ENCODE measurements around the gene COL9A3.

The COL9A3 gene

DNA sequence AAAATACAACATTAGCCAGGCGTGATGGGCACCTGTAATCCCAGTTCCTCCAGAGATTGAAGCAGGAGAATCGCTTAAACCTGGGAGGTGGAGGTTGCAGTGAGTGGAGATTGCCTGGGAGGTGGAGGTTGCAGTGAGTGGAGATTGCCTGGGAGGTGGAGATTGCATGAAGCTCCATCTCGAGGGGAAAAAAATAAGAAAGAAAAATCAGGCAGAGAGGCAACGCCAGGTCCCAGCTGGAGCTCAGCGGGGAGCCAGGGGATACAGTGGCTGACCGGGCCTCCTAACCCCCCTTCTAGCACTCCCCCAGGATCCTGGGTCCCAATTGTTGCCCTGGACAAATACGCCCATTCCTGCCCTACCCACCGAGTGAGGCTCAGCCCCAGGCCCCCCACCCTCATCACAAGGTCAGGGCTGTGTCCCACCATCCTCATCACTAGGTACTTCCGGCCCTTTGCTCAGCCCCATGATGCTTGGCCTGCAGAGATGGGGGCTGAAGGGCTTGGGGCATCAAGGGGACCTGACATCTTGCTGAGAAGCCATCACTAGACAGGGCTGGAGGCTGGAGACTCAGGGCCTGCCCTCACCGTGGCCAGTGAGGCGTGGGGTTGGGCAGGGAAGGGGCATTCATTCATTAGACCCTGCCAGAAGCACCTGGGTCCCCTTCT lies 10.3 kb upstream of the COL9A3 start:
- peaks cover 38 to 50% (median 48%) of the 10 kb centered on the region in 3 donors for H3K36me3 ChIP-seq
- no peaks in the 10 kb centered on the region for H3K9me3 ChIP-seq
- H3K27ac ChIP-seq: peak overlapping the region in 1 of 2 donors; percentile 11
- intact Hi-C loops (cut with DNase I; ENCODE audit: low total_unique reads): loop anchor here (5.0 to 10.0 kb wide), 2 partner anchors 58 to 139 kb away; partner anchors contain the start of gene TCFL5
- TF ChIP-seq, protein P1, sequence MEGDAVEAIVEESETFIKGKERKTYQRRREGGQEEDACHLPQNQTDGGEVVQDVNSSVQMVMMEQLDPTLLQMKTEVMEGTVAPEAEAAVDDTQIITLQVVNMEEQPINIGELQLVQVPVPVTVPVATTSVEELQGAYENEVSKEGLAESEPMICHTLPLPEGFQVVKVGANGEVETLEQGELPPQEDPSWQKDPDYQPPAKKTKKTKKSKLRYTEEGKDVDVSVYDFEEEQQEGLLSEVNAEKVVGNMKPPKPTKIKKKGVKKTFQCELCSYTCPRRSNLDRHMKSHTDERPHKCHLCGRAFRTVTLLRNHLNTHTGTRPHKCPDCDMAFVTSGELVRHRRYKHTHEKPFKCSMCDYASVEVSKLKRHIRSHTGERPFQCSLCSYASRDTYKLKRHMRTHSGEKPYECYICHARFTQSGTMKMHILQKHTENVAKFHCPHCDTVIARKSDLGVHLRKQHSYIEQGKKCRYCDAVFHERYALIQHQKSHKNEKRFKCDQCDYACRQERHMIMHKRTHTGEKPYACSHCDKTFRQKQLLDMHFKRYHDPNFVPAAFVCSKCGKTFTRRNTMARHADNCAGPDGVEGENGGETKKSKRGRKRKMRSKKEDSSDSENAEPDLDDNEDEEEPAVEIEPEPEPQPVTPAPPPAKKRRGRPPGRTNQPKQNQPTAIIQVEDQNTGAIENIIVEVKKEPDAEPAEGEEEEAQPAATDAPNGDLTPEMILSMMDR (IDR thresholded peaks at IDR 0.05): no peak
- no peak for DNase-seq
- peaks cover 0 to 54% (median 26%) of the 10 kb centered on the region in 4 donors for H3K4me1 ChIP-seq
- H3K27me3 ChIP-seq: no peaks in the 10 kb centered on the region
- H3K4me3 ChIP-seq: peak overlapping the region; percentile 84 to 92

DNA sequence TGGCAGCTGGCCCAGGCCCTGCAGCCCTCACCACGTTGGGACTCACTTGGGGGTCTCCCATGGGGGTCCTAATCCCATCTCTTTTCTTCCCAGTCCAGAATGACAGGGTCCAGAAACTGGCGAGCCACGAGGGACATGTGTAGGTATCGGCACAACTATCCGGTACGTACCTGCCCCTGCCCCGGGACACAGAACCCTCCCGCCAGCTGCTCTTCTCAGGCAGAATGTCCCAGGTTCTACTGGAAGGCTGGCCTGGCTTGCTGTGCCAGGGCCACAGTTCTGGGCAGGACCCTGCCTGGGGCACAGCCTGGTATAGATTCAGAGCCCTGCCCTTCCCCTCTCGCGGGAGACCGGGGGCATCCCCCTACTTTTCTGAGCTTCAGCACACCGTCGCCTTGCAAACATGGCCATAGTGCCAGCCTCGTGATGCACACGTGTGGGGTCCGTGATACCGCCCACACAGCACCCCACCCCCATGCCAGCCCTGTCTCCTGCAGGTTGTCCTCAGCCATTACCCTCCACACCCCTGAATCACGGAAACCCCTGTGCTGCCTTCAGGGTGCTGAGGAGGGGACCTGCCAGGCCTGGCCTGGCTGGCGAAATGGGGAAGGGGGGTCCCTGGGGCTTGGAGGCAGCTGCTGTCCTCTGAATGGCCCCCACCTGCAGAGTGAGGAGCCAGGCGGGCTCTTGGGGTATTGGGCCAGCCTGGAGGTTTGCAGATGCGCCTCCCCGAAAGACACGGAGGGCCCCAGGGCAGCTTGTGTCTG lies 9.2 kb upstream of the COL9A3 start:
- TF ChIP-seq, protein P1 (IDR thresholded peaks at IDR 0.05): no peak
- intact Hi-C loops (cut with DNase I; ENCODE audit: low total_unique reads): loop anchor here (5.0 to 10.0 kb wide), 2 partner anchors 57 to 140 kb away; partner anchors contain the start of gene TCFL5
- no peak overlapping the region for H3K4me3 ChIP-seq
- H3K4me1 ChIP-seq: peaks cover 0 to 46% (median 26%) of the 10 kb centered on the region in 4 donors
- no peak overlapping the region for H3K27ac ChIP-seq
- DNase-seq: no peak
- no peaks in the 10 kb centered on the region for H3K27me3 ChIP-seq
- peaks cover 50 to 61% (median 59%) of the 10 kb centered on the region in 3 donors for H3K36me3 ChIP-seq
- H3K9me3 ChIP-seq: no peaks in the 10 kb centered on the region

DNA sequence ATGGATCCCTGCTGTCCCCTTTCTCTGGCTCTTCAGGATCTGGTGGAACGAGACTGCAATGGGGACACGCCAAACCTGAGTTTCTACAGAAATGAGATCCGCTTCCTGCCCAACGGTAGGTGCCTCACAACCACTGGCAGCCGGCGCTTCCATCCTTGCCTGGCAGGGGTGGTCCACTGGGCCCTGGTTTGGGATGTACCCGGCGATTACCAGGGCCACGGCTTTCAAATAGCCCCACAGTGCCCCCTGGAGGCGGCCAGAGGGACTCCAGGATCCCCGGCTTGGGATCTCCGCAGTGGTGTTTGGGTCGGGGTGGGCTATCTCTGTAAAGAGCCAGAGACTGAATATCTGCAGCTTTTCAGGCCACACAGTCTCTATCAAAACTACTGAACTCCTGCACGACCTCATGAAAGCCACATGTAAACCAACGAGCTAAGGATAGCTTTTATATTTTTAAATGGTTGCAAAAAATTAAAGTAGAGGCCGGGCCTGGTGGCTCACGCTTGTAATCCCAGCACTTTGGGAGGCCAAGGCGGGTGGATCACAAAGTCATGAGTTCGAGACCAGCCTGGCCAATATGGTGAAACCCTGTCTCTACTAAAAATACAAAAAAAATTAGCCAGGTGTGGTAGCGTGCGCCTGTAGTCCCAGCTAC lies 8.5 kb upstream of the COL9A3 start:
- intact Hi-C loops (cut with DNase I; ENCODE audit: low total_unique reads): loop anchor here (5.0 to 10.0 kb wide), 2 partner anchors 56 to 141 kb away; partner anchors contain the start of gene TCFL5
- Histone ChIP-seq H3K27ac (no peak overlapping the region), H3K4me3 (no peak overlapping the region), H3K27me3 (no peaks in the 10 kb centered on the region), H3K36me3 (peaks cover 53 to 68% (median 64%) of the 10 kb centered on the region in 3 donors), H3K9me3 (no peaks in the 10 kb centered on the region), H3K4me1 (peaks cover 0 to 39% (median 26%) of the 10 kb centered on the region in 4 donors)
- TF ChIP-seq, protein P1 (IDR thresholded peaks at IDR 0.05): peak; percentile 85 to 93
- peak; percentile 55 to 81 for DNase-seq

GRCh38 chr20:62809530-62810428 lies 7.1 kb upstream of the COL9A3 start:
- H3K27ac ChIP-seq: no peak overlapping the region
- intact Hi-C loops (cut with DNase I; ENCODE audit: low total_unique reads): loop anchor here (5.0 to 10.0 kb wide), 3 partner anchors 55 to 142 kb away; partner anchors contain the start of genes GID8 and TCFL5
- peaks cover 53 to 78% (median 72%) of the 10 kb centered on the region in 3 donors for H3K36me3 ChIP-seq
- peaks cover 0 to 35% (median 22%) of the 10 kb centered on the region in 4 donors for H3K4me1 ChIP-seq
- H3K4me3 ChIP-seq: no peak overlapping the region
- H3K27me3 ChIP-seq: peaks cover 0 to 13% of the 10 kb centered on the region in 2 donors
- TF ChIP-seq, protein P1 (IDR thresholded peaks at IDR 0.05): no peak
- DNase-seq: no peak
- H3K9me3 ChIP-seq: no peaks in the 10 kb centered on the region
